Mesothelial cell of epicardium (in vitro differentiated cells): ENCODE measurements around the gene CMTM1. TPM values are rescaled to one million over a fixed set of nuclear protein-coding genes. Genes with fewer than 3 reads are reported as not detected.

Experiments
- DNase-seq, 2 experiments: peaks; one replicate each; pipeline ENCODE4 v3.0.0; 2021; ENCODE audit warnings: low spot score in 2 of 2; ENCODE audit not compliant: unreplicated experiment in 2 of 2
- H3K27ac Mint-ChIP-seq: 2 replicates; pipeline ENCODE4 v1.8.0; 2021; ENCODE audit warnings: mixed read lengths
- H3K27me3 Mint-ChIP-seq: 2 replicates; pipeline ENCODE4 v1.8.0; 2021; ENCODE audit warnings: low read depth, mixed read lengths
- H3K36me3 Mint-ChIP-seq: 2 replicates; pipeline ENCODE4 v1.8.0; 2021; ENCODE audit warnings: mixed read lengths
- H3K4me1 Mint-ChIP-seq: 2 replicates; pipeline ENCODE4 v1.8.0; 2021; ENCODE audit warnings: mixed read lengths
- H3K4me3 Mint-ChIP-seq: 2 replicates; pipeline ENCODE4 v1.8.0; 2021; ENCODE audit warnings: mild to moderate bottlenecking, moderate library complexity, mixed read lengths
- H3K9me3 Mint-ChIP-seq: 2 replicates; pipeline ENCODE4 v1.8.0; 2021; ENCODE audit warnings: mixed read lengths
- total RNA-seq: library from RNA; stranded (reverse); gene quantifications from 3 replicates; pipeline ENCODE4 v1.2.1, GENCODE V29; 2021
- TF ChIP-seq, protein P1 (sequence below): fragments of 200-600 bp; sonication (generic); IDR thresholded peaks from one replicate; pipeline ENCODE4 v1.5.0; 2021; ENCODE audit warnings: antibody characterized with exemption; ENCODE audit not compliant: unreplicated experiment

CMTM1 gene
- total RNA-seq, 1 donor from 2014 or later, result 10.0 TPM

DNA sequence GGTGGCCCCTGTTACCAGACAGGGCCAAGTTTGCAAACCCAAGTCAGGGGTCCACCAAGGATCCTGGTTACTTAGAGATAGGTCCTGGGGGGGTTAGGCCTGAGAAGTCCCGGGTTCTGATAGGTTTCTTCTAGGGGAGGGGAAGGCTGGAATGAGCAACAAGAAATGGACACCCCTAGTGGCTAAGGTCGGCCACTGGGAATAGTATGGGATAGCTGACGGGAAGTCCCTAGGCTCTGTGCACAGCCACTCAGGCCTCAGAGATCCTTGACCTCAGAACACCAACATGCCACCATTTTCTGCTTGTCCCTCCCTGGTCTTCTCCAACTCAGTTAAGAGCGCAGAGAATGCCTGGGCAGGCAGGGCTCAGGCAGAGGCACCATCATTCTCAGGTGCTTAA lies 29.7 kb upstream of the CMTM1 start:
- no peak for DNase-seq
- no peaks in the 10 kb centered on the region for H3K9me3 Mint-ChIP-seq
- H3K4me1 Mint-ChIP-seq, result no peaks in the 10 kb centered on the region
- H3K36me3 Mint-ChIP-seq, result peaks cover 25% of the 10 kb centered on the region
- H3K27me3 Mint-ChIP-seq, result no peaks in the 10 kb centered on the region
- H3K4me3 Mint-ChIP-seq, result no peak overlapping the region
- TF ChIP-seq, protein P1, sequence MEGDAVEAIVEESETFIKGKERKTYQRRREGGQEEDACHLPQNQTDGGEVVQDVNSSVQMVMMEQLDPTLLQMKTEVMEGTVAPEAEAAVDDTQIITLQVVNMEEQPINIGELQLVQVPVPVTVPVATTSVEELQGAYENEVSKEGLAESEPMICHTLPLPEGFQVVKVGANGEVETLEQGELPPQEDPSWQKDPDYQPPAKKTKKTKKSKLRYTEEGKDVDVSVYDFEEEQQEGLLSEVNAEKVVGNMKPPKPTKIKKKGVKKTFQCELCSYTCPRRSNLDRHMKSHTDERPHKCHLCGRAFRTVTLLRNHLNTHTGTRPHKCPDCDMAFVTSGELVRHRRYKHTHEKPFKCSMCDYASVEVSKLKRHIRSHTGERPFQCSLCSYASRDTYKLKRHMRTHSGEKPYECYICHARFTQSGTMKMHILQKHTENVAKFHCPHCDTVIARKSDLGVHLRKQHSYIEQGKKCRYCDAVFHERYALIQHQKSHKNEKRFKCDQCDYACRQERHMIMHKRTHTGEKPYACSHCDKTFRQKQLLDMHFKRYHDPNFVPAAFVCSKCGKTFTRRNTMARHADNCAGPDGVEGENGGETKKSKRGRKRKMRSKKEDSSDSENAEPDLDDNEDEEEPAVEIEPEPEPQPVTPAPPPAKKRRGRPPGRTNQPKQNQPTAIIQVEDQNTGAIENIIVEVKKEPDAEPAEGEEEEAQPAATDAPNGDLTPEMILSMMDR, result no peak
- no peak overlapping the region for H3K27ac Mint-ChIP-seq

DNA sequence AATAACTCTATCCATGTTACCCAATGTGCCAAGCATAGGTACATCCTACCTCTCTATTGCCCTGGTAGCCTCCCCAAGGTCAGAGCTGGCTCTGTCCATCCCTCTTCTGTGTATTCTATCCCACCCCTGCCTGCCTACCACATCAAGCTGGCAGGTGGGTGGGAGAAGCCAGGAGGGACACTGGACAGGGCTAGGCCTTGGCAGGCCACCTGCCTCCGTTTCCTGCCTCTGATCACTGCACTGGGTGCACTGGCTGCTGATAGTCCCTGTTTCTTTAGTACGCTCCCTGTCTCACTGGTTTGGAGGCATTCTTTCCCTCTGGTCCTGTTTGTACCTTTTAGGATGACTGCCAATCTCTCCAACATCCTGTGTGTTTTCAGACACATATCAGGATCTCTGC lies 29.0 kb upstream of the CMTM1 start:
- Mint-ChIP-seq H3K9me3 (no peaks in the 10 kb centered on the region), H3K27ac (no peak overlapping the region), H3K36me3 (peaks cover 25% of the 10 kb centered on the region), H3K4me1 (peaks cover 6% of the 10 kb centered on the region), H3K27me3 (no peaks in the 10 kb centered on the region), H3K4me3 (no peak overlapping the region)
- TF ChIP-seq, protein P1, result no peak
- no peak for DNase-seq

GRCh38 chr16:66538910-66539309 lies 27.3 kb upstream of the CMTM1 start:
- Mint-ChIP-seq H3K4me3 (no peak overlapping the region), H3K4me1 (peaks cover 6% of the 10 kb centered on the region), H3K9me3 (no peaks in the 10 kb centered on the region), H3K27me3 (no peaks in the 10 kb centered on the region), H3K27ac (no peak overlapping the region), H3K36me3 (peaks cover 22% of the 10 kb centered on the region)
- TF ChIP-seq, protein P1, result no peak
- DNase-seq, result no peak

DNA sequence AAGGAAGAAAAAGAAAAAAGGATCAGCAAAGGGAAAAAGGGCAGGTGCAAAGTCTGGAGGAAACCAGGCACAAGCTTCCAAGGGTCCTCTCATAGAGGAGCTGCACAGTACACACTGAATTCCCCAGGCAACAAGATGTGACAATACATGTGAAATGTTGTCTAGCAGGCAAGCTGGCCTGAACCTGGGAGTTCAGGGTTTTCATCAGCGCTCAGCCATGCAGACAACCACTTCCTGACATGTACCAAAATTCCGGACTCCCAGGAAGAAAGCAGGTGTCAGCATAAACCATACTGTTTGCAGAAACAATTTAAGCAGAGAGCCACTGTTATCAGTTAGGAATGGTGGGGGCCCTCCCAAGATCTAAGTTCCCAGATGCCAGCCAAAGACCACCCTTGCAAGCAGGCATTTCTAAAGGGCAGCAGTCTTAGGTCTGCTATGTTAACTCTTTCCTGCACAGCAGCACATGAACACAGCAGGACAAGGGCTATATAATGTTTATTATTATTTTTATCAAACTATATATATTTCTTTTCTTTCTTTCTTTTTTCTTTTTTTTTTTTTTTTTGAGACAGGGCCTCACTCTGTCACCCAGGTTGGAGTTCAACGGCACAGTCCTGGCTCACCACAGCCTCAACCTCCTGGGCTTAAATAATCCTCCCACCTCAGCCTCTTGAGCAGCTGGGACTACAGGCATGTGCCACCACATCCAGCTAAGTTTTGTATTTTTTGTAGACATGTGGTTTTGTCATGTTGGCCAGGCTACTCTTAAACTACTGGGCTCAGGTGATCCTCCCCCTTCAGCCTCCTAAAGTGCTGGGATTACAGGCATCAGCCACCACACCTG lies 26.4 kb upstream of the CMTM1 start:
- Mint-ChIP-seq H3K27ac (no peak overlapping the region), H3K27me3 (no peaks in the 10 kb centered on the region), H3K4me1 (peaks cover 6% of the 10 kb centered on the region), H3K36me3 (peaks cover 19% of the 10 kb centered on the region), H3K4me3 (no peak overlapping the region), H3K9me3 (no peaks in the 10 kb centered on the region)
- DNase-seq, result no peak
- TF ChIP-seq, protein P1, result no peak

DNA sequence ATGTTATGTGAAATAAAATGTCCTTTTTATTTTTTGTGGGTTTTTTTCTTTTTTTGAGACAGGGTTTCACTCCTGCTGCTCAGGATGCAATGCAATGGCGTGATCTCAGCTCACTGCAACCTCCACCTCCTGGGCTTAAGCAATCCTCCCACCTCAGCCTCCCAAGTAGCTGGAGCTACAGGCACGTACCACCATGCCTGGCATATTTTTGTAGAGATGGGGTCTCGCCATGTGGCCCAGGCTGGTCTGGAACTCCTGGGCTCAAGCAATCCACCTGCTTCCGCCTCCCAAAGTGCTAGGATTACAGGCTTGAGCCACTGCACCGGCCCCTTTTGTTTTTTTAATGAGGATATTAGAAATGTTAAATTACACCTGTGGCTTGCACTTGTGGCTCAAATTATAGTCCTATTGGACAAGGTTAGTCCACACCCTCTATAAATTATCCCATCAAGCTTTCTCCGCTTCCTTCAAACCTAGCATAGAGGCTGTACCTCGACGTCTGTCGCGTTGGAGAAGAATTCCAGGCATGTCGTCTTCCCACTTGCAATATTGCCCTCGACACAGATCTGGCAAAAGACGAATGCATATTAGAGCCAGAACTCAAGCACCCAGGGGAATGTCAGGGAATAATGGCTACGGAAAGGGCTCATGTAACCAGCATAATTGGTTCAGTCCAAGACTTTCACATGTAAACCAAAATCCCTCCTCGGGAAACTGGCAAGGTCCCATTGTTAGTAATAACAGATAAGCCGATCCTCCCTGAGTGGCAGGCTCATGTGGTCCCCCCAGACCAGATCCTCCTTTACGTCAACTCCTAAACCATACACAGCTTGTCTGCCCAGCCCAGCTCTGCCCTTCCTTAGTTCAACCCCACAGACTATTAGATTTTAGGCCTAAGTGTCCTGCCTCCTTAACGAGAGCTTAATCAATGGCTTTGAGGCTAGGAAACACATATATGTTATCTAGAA lies 24.6 kb upstream of the CMTM1 start:
- Mint-ChIP-seq H3K9me3 (no peaks in the 10 kb centered on the region), H3K27ac (no peak overlapping the region), H3K4me3 (no peak overlapping the region), H3K4me1 (peaks cover 6% of the 10 kb centered on the region), H3K27me3 (no peaks in the 10 kb centered on the region), H3K36me3 (peaks cover 29% of the 10 kb centered on the region)
- TF ChIP-seq, protein P1, result no peak
- no peak for DNase-seq
